ENCODE data around the gene CDCA3. TPM values are rescaled to one million over a fixed set of nuclear protein-coding genes. Genes with fewer than 3 reads are reported as not detected.
"Not testable (repeated sequence)": the region's sequence is repeated elsewhere in the genome, so short reads cannot be mapped to it uniquely, and the experiment has no call there.

CDCA3 gene
- total and polyA plus RNA-seq, 2 of the 4 experiments (the other 2 are of a cell fraction), result 23.5 to 61.0 TPM

DNA sequence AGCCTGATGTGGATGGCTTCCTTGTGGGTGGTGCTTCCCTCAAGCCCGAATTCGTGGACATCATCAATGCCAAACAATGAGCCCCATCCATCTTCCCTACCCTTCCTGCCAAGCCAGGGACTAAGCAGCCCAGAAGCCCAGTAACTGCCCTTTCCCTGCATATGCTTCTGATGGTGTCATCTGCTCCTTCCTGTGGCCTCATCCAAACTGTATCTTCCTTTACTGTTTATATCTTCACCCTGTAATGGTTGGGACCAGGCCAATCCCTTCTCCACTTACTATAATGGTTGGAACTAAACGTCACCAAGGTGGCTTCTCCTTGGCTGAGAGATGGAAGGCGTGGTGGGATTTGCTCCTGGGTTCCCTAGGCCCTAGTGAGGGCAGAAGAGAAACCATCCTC, 19.2 kb upstream of the CDCA3 start:
- H3K18ac ChIP-seq (ENCODE audit: low read depth, low read length); H4K8ac ChIP-seq (ENCODE audit: low read depth in 2 of 2, low read length in 2 of 2); H2BK20ac ChIP-seq (ENCODE audit: low read depth, low read length); in situ Hi-C loops (cut with MboI; ENCODE audit: low sequenced_read_pairs); H4K5ac ChIP-seq (ENCODE audit: low read depth, low read length); H2AK9ac ChIP-seq (replicated peaks; ENCODE audit: low read depth, low read length, poor library complexity); dilution Hi-C loops (cut with HindIII; ENCODE audit: low sequenced_read_pairs, unreplicated experiment); H3K4me2 ChIP-seq (ENCODE audit: low read depth, low read length); H3K9me1 ChIP-seq (ENCODE audit: insufficient read depth, low read length); H3K56ac ChIP-seq (ENCODE audit: extremely low read depth, insufficient read depth, low read length); H3K27me3 ChIP-seq (ENCODE audit: control insufficient read depth, insufficient read depth, low read length); POLR2A ChIA-PET (ENCODE audit: unreplicated experiment); H2BK120ac ChIP-seq (ENCODE audit: low read depth, low read length); ATAC-seq (ENCODE audit: low read depth); H2BK15ac ChIP-seq (ENCODE audit: low read depth, low read length); H3K4me3 ChIP-seq (ENCODE audit: insufficient read depth, low read depth, low read length); H2AFZ ChIP-seq (replicated peaks; ENCODE audit: low read length, poor library complexity); H4K91ac ChIP-seq (ENCODE audit: insufficient read depth, low read depth, low read length); H3K9me3 ChIP-seq (ENCODE audit: control insufficient read depth, insufficient read depth, low read length); H3K9ac ChIP-seq (ENCODE audit: low read depth, low read length): not testable (repeated sequence)
- H3K4ac ChIP-seq (ENCODE audit: low read depth, low read length), result peak overlapping the region; percentile 41
- peak overlapping the region; percentile 23 for H2BK5ac ChIP-seq (ENCODE audit: low read depth, low read length, poor library complexity, severe bottlenecking)
- peaks cover 19% of the 10 kb centered on the region for H3K4me1 ChIP-seq (ENCODE audit: control insufficient read depth, insufficient read depth, low read length)
- H4K20me1 ChIP-seq (ENCODE audit: insufficient read depth, low read length), result peaks cover 51% of the 10 kb centered on the region
- peaks cover 33% of the 10 kb centered on the region for H3K36me3 ChIP-seq (ENCODE audit: control insufficient read depth, insufficient read depth, low read length)
- TSS peak; percentile 92 for BruUV-seq (replicated peaks)
- no CpG with 5 or more reads among the region's 4 CpGs for WGBS, 2 experiments (ENCODE audit: extremely low coverage in 2 of 2, insufficient read length in 1 of 2)
- H3K14ac ChIP-seq (replicated peaks; ENCODE audit: low read depth, low read length), result 0 out of 2 replicates have a peak overlapping the region, but pooled peaks have one; percentile 11
- H3K27ac ChIP-seq (ENCODE audit: insufficient read depth, low read length), result peak overlapping the region; percentile 44
- H3K79me1 ChIP-seq (ENCODE audit: low read depth in 1 of 2, low read length in 2 of 2), result peaks cover 32 to 69% of the 10 kb centered on the region in 2 experiments
- H2AK5ac ChIP-seq (ENCODE audit: low read depth, low read length), result 0 out of 2 replicates have a peak overlapping the region, but pooled peaks have one; percentile 8
- CTCF ChIA-PET, result interaction anchor here (0.6 to 2.0 kb wide), 2 partner anchors 21 to 79 kb away, joined by 4 to 8 read pairs; no protein-coding TSS in a partner anchor
- H3K23ac ChIP-seq (ENCODE audit: low read depth, low read length), result peak overlapping the region; percentile 28; the same call in 1 of the 2 replicates
- intact Hi-C loops (cut with micrococcal nuclease), result loop anchor here (1.0 to 5.0 kb wide), 2 partner anchors 95 to 242 kb away; no protein-coding TSS in a partner anchor
- peak; percentile 71 for DNase-seq
